K562 (cell line): ENCODE data around the gene HEBP1. TPM values are rescaled to one million over a fixed set of nuclear protein-coding genes. Genes with fewer than 3 reads are reported as not detected.

Experiments used
- polyA plus RNA-seq, 8 experiments: library from polyadenylated mRNA; depleted of rRNA in 4 of 8; stranded (reverse) in 5 of 8; unstranded in 3 of 8; fragments of >200 nt; fragmentation: Nextera tagmentation in 2 of 8; fragmentation: Illumina TruSeq in 1 of 8; extraction: Ambion mirVana in 2 of 8; extraction: Trizol in 1 of 8; gene quantifications; 2 replicates each; pipeline versions ENCODE4 v1.2.1 to v1.2.3, GENCODE V29; 2011 to 2014; ENCODE audit warnings: inconsistent platforms in 1 of 8, missing spikeins in 1 of 8
- total RNA-seq, 7 experiments: library from RNA; depleted of rRNA in 6 of 7; stranded (reverse); fragments of >200 nt in 6 of 7; fragmentation: Illumina TruSeq in 2 of 7; extraction: Trizol in 2 of 7; gene quantifications; 2 replicates each; pipeline versions ENCODE4 v1.2.1 to v1.2.3, GENCODE V29; 2011 to 2021; ENCODE audit warnings: low replicate concordance in 1 of 7
- TF ChIP-seq, protein P1 (sequence below): sonication (generic); formaldehyde crosslinking; IDR thresholded peaks from 2 replicates; pipeline ENCODE4 v1.8.1; 2023; ENCODE audit warnings: missing genetic modification reagents, mild to moderate bottlenecking, borderline replicate concordance
- TF ChIP-seq, protein P2 (sequence below): sonication (generic); formaldehyde crosslinking; IDR thresholded peaks from 2 replicates; pipeline ENCODE4 v1.8.0; 2022; ENCODE audit warnings: missing genetic modification reagents, mild to moderate bottlenecking, borderline replicate concordance

Gene HEBP1
- total and polyA plus RNA-seq, 9 of the 15 experiments (the other 6 are each of a cell fraction or from before 2014, with no cell fraction given) = 1.1 to 10.1 (median 2.4) TPM

DNA sequence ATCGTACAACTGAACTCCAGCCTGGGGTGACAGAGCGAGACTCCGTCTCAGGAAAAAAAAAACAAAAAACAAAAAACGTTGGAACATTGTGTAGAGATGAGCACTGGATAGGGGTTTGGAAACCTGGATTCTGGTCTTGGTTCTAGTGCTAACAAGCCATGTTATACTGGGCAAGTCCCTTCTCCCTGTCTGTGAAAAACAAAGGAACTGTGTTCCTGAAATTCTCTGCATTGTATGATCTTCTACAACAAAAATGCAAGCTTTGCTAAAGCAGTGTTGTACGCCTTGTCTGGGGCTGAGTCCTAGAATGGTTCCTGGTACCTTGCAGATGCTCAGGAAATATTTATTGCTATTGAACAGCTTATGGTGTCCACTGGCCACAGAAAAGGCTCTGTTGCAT is 61.5 kb downstream of the HEBP1 start (continued):
- TF ChIP-seq, protein P1, sequence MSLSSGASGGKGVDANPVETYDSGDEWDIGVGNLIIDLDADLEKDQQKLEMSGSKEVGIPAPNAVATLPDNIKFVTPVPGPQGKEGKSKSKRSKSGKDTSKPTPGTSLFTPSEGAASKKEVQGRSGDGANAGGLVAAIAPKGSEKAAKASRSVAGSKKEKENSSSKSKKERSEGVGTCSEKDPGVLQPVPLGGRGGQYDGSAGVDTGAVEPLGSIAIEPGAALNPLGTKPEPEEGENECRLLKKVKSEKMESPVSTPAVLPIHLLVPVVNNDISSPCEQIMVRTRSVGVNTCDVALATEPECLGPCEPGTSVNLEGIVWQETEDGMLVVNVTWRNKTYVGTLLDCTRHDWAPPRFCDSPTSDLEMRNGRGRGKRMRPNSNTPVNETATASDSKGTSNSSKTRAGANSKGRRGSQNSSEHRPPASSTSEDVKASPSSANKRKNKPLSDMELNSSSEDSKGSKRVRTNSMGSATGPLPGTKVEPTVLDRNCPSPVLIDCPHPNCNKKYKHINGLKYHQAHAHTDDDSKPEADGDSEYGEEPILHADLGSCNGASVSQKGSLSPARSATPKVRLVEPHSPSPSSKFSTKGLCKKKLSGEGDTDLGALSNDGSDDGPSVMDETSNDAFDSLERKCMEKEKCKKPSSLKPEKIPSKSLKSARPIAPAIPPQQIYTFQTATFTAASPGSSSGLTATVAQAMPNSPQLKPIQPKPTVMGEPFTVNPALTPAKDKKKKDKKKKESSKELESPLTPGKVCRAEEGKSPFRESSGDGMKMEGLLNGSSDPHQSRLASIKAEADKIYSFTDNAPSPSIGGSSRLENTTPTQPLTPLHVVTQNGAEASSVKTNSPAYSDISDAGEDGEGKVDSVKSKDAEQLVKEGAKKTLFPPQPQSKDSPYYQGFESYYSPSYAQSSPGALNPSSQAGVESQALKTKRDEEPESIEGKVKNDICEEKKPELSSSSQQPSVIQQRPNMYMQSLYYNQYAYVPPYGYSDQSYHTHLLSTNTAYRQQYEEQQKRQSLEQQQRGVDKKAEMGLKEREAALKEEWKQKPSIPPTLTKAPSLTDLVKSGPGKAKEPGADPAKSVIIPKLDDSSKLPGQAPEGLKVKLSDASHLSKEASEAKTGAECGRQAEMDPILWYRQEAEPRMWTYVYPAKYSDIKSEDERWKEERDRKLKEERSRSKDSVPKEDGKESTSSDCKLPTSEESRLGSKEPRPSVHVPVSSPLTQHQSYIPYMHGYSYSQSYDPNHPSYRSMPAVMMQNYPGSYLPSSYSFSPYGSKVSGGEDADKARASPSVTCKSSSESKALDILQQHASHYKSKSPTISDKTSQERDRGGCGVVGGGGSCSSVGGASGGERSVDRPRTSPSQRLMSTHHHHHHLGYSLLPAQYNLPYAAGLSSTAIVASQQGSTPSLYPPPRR (CRISPR knock-in tag) = no peak
- TF ChIP-seq, protein P2, sequence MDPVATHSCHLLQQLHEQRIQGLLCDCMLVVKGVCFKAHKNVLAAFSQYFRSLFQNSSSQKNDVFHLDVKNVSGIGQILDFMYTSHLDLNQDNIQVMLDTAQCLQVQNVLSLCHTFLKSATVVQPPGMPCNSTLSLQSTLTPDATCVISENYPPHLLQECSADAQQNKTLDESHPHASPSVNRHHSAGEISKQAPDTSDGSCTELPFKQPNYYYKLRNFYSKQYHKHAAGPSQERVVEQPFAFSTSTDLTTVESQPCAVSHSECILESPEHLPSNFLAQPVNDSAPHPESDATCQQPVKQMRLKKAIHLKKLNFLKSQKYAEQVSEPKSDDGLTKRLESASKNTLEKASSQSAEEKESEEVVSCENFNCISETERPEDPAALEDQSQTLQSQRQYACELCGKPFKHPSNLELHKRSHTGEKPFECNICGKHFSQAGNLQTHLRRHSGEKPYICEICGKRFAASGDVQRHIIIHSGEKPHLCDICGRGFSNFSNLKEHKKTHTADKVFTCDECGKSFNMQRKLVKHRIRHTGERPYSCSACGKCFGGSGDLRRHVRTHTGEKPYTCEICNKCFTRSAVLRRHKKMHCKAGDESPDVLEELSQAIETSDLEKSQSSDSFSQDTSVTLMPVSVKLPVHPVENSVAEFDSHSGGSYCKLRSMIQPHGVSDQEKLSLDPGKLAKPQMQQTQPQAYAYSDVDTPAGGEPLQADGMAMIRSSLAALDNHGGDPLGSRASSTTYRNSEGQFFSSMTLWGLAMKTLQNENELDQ = no peak
